HG03095 (cell line): ENCODE data around the gene PHLDB3.
"Not testable (repeated sequence)": the region's sequence is repeated elsewhere in the genome, so short reads cannot be mapped to it uniquely, and the experiment has no call there.

Source experiments
- ATAC-seq: cut with Tn5 transposase; IDR thresholded peaks from one replicate; pipeline ENCODE4 v1.9.1; 2021; ENCODE audit warnings: moderate library complexity; ENCODE audit not compliant: unreplicated experiment

Gene PHLDB3

GRCh38 chr19:43446746-43447489 lies 57.6 kb downstream of the PHLDB3 start:
- ATAC-seq = no peak

- no peak for ATAC-seq
Observed at GRCh38 chr19:43445426-43445825, 59.1 kb downstream of the PHLDB3 start.

DNA sequence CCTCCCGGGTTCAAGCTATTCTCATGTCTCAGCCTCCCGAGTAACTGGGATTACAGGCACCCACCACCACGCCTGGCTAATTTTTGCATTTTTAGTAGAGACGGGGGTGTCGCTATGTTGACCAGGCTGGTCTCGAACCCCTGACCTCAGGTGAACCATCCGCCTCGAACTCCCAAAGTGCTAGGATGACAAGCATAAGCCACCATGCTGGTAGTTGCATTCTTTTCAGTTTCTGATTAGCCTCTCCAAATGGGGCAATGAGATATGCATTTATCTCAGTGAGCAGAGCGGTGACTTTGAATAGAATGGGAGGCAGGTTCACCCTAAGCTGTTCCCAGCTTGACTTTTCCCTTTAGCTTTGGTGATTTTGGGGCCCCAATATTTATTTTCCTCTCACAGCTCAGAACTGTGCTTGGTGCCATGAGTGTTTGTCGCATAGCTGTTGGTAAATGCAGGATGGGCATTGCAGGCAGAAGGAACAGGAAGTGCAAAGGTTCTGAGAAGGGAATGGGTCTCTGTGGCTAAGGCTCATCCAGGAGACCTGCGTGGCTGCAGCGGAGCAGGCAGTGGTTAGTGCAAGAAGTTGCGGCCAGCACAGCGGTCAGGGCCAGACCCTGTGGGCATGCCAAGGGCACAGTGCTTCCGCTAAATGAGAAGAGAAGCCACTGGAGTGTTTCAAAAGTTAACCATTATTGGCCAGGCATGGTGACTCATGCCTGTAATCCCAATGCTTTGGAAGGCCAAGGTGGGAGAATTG lies 59.8 kb downstream of the PHLDB3 start:
- ATAC-seq = no peak

- not testable (repeated sequence) for ATAC-seq
Observed at GRCh38 chr19:43444091-43444490, 60.5 kb downstream of the PHLDB3 start.

- ATAC-seq = no peak
Observed at GRCh38 chr19:43441716-43442115, 62.8 kb downstream of the PHLDB3 start.

- ATAC-seq = no peak
Observed at GRCh38 chr19:43439709-43440063, 64.9 kb downstream of the PHLDB3 start.

GRCh38 chr19:43439032-43439708 lies 65.4 kb downstream of the PHLDB3 start:
- no peak for ATAC-seq

DNA sequence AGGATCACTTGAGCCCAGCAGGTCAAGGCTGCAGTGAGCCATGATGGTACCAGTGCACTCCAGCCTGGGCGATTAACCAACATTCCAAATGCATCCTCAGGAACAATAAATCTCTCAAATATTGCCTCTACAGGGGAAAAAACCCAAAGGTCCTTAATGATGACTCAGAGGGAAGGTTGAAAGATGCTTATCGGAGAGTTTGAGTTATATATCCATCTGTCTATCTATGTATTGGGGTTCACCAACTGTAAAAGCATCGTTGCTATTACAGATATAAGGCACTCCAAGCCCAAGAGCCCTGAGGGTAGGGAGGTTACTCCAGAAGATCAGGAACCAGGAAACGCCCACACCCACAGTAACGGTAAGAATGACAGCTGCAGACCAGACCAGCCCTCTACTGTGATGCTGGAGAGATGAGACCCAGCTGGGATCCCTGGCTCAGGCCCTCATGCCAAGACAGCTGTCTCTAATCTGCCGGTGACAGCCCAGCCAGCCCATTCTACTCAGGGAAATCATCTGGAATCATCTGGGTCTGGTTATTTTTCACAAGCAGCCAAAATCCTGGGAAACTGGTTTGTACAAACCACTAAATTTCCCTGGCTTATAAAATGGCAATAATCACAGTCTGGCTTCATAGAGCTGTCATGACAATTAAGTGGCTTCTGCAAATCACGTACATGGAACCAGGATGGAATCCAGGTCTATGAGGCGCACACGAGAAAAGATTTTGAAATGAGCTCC lies 66.1 kb downstream of the PHLDB3 start:
- ATAC-seq = no peak

GRCh38 chr19:43437712-43438111 lies 66.8 kb downstream of the PHLDB3 start:
- no peak for ATAC-seq

DNA sequence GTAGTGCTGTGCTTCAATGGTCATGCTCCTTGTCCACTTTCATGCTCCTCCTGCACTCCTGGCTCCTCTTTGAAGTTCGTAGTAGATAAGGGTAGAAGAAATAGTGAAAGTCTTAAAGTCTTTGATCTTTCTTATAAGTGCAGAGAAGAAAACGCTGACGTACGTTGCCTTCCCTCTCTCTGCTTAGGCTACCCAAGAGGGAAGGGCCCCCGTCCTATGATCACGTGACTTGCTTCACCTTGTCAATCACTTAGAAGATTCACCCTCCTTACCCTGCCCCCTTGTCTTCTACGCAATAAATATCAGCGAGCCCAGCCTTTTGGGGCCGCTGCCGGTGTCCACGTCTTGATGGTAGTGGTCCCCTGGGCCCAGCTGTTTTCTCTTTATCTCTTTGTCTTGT lies 67.3 kb downstream of the PHLDB3 start:
- not testable (repeated sequence) for ATAC-seq

- ATAC-seq = no peak
Observed at GRCh38 chr19:43435775-43436174, 68.8 kb downstream of the PHLDB3 start.

- no peak for ATAC-seq
Observed at GRCh38 chr19:43433689-43434088, 70.9 kb downstream of the PHLDB3 start.

DNA sequence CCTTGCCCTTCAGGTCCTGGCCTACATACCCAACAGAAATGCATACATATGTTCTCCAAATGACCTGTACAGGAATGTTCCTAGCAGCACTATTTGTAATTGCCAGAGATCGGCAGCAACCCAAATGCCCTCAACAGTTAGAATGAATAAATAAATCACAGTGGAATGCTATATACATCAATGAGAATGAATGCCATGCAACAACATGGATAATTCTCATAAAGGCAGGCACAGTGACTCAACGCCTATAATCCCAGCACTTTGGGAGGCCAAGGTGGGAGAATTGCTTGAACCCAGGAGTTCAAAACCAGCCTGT lies 71.2 kb downstream of the PHLDB3 start:
- no peak for ATAC-seq

GRCh38 chr19:43430976-43431375 lies 73.6 kb downstream of the PHLDB3 start:
- ATAC-seq = no peak

DNA sequence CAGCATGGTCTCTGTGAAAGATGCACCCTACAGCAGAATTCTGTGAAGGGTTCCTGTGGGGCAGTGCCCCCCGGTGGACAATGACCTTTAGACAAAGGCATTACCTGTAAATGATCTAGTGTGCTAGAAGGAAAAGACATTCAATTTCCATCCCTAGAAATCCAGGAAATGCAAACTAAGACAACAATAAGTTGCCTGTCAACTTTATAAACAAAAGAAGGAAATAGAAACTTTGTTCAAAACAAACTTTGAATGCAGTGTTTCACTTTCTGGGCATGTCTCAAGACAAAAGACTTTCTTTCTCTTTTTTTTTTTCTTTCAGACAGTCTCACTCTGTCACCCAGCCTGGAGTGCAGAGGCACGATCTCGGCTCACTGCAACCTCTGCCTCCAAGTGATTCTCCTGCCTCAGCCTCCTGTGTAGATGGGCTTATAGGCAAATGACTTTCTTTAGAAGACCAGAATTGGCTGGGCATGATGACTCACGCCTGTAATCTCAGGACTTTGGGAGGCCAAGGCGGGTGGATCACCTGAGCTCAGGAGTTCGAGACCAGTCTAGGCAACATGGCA lies 74.3 kb downstream of the PHLDB3 start:
- ATAC-seq = no peak

- no peak for ATAC-seq
Observed at GRCh38 chr19:43429395-43429794, 75.2 kb downstream of the PHLDB3 start.

GRCh38 chr19:43425567-43426392 lies 78.8 kb downstream of the PHLDB3 start:
- ATAC-seq = no peak
